GM21737 (cell line): Measurements from ENCODE around the gene CLTC.

Source experiments
- ATAC-seq: cut with Tn5 transposase; IDR thresholded peaks from one replicate; pipeline ENCODE4 v1.9.1; 2021; ENCODE audit warnings: mild to moderate bottlenecking, moderate library complexity; ENCODE audit not compliant: unreplicated experiment

CLTC gene

DNA sequence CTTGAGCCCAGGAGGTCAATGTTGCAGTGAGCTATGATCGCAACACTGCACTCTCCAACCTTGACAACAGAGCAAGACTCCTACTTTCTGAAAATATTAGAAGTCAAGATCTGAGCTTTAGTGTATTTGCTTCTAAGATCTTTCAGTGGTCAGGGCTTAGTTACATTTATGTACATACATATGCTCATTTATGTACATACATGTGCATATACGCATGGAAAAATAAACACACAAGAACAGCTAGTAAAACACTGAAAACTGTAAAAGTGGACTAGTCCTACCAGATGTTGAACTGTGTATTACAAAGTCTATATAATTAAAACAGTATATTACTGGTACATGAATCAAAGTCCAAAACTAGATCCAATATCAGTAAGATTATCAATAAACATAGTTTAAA lies 59.2 kb downstream of the CLTC start:
- ATAC-seq: no peak

GRCh38 chr17:59680314-59680713 lies 60.6 kb downstream of the CLTC start:
- no peak for ATAC-seq

DNA sequence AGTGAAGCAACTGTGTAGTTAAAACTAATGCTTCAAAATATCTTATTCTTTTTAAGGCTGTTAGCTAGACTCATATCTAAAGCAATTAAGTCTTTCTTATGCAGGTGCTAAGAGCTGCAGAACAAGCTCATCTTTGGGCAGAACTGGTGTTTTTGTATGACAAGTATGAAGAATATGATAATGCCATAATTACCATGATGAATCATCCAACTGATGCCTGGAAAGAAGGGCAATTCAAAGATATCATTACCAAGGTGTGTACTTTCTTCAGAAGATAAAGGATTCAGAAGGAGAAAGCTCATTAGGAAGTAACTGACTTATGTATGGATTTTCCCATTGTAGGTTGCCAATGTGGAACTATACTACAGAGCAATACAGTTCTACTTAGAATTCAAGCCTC lies 63.6 kb downstream of the CLTC start:
- ATAC-seq: no peak

DNA sequence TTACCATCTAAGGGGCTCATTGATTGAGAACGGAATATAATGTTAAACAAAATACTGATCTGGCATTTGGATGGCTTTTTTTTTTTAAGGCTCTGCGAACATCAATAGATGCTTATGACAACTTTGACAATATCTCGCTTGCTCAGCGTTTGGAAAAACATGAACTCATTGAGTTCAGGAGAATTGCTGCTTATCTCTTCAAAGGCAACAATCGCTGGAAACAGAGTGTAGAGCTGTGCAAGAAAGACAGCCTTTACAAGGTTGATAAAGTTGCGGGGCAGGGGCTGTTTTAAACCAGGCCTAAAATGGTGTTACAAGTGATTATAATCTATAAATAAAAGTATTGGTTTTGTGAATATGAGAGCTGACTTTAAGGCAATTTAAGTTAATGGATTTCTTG lies 65.3 kb downstream of the CLTC start:
- no peak for ATAC-seq

DNA sequence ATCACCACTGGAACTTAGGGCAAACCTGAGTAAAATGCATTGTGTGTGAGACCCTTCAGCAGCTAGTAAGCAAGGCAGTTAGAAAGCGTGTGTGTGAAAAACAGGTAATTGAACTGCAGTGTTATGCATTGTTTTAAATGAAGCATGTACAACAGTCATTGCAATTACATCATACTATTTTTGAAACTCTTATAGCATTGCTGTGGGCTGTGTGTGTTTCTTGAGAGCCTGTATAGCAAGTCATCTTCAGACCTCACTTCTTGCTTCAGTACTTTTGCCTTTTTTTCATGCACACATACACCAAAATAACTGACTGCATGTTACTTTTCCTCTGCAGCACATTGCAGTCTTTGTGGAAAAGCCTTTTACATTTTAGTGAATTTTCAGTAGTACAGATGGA lies 68.3 kb downstream of the CLTC start:
- ATAC-seq: no peak

DNA sequence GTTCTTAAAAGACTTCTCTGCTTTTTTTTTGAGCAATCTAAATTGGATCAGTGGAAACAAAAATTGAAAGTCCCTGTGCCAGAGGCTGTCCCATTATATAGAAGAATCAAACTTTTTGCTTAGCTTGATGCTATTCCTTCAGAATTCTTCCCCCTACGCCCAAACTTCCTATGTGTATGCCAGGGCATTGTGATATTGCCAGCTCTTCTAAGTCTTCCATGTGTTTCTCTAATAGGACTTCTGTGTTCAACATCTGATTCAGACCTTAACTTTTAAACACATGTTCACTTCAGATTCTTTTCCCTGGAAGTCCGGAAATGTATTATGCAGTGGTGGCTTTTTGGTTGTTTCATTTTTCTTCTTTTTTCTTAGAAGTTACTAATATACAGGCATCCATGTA lies 68.8 kb downstream of the CLTC start:
- no peak for ATAC-seq

GRCh38 chr17:59693582-59693981 lies 73.9 kb downstream of the CLTC start:
- ATAC-seq: no peak

GRCh38 chr17:59694344-59694743 lies 74.6 kb downstream of the CLTC start:
- no peak for ATAC-seq

GRCh38 chr17:59695945-59696681 lies 76.4 kb downstream of the CLTC start:
- ATAC-seq: no peak

DNA sequence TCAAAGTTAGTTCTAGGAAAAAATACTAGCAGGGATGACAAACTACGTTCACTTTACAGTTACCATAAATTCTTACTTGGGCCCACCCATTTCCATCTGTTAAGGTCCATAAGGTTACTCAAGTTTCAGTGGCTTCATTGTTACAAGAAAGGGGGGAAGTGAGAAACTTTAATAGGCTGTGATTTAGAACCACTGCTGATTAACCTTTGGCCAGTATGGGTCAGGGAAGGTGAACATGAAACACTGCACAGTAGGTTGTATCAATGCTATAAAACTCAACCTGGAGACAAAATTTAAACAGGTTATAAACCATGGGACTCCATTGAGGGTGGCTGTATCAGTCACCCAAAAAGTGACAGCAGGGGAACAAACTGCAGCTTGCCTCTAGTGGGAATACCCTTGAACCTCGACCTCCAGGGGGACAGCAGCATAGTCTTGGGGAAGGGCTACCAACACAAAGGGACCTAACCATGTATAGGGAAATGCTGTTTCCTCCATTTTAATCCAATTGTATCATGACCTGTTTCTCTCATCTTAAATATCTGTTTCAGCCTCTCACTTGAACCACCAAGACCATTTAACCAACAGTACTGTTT lies 77.1 kb downstream of the CLTC start:
- ATAC-seq: no peak

- ATAC-seq: no peak
These were observed 78.4 kb downstream of the CLTC start for GRCh38 chr17:59698143-59698542.

DNA sequence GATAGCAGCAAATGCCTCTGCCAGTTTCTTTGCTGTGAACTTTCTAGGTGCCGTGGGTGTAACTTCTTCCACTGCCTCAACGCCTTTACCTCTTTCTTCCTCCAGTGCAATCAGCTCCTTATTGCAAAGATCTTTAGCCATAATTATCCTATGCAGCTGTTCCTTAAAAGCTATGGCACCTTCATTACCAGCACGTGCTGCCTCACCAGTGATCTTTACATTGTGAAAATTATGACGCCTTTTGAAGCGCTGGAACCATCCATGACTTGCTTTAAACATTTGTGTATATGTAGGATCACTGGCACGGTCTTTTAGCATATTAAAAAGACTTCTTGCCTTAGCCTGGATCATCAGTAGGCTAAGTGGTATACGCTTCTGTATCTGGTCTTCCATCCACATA lies 79.5 kb downstream of the CLTC start:
- ATAC-seq: no peak

GRCh38 chr17:59699786-59700185 lies 80.1 kb downstream of the CLTC start:
- ATAC-seq: no peak

DNA sequence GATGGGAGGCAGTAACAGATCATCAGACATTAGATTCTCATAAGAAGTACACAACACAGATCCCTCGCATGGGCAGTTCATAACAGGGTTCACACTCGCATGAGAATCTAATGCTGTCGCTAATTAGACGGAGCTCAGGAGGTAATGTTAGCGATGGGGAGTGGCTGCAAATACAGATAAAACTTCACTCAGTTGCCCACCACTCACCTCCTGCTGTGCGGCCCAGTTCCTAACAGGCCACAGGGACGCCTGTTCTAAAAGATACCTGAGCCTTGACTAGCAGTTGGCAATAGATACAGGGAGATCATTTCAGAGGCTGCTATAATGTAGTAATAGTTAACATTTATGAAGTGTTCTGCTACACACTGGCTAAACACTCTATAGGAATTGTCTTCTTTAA lies 82.6 kb downstream of the CLTC start:
- no peak for ATAC-seq

DNA sequence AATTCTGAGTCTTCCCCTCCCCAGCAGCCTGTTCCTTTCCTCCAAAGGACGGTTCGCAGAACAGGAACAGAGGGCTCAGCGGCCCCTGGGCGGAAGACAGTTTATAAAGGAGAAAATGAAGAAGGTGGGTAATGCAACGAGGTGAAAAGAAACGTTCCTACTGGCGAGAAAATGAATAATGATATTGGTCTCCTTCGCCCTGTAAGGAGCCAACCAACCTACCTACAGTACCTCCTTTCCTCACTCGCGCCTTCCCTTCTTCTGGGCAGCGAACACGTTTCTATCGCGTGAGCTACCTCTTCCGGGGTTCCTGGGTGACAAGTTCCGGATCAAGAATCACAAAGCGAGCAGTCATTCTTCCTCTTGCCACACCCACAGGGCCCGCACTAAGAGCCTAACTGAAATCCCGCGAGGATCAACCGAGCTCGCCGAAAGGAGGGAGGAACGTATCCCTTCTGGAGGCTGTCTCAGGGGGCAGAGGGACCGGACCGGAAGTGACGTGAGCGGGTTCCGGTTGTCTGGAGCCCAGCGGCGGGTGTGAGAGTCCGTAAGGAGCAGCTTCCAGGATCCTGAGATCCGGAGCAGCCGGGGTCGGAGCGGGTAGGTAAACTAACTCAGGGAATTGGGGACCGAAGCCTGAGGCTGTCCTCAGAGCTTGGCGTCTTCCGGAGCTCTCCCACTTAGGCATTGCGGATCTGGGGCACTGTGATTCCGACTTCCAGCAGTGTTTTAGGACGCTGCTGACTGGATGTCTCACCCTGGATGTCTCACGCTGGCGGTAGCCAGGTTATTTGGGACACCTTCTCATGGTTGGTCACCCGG lies 87.7 kb downstream of the CLTC start, which contains the start of the genes PTRH2 and VMP1:
TSS of gene PTRH2 (minus strand) at position 282 of the 822 bp plus-strand sequence. CDS start 9,452 bp downstream, outside the sequence.
TSS of gene VMP1 (plus strand) at position 506 of the 822 bp plus-strand sequence. CDS start 23,793 bp downstream, outside the sequence.
- peak; percentile 96 for ATAC-seq

- no peak for ATAC-seq
These were observed 88.3 kb downstream of the CLTC start for GRCh38 chr17:59707971-59708430.

DNA sequence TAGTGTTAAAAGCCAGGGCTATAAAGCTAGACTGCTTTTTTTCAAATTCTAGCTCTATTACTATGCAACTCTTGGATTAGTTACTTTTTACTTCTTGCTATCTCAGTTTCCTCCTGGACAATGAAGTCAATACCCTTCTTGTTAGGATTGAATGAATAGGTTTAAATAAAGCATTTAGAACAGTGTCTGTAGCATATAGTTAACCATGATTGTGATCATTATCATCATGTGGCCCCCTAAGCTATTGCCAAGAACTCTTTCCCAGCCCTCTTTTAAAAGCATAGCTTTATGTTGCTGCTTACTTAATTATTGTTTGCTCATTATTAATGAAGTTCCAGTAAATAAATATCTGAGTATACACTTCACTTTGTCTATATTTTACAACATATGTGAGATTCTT lies 92.2 kb downstream of the CLTC start:
- no peak for ATAC-seq

DNA sequence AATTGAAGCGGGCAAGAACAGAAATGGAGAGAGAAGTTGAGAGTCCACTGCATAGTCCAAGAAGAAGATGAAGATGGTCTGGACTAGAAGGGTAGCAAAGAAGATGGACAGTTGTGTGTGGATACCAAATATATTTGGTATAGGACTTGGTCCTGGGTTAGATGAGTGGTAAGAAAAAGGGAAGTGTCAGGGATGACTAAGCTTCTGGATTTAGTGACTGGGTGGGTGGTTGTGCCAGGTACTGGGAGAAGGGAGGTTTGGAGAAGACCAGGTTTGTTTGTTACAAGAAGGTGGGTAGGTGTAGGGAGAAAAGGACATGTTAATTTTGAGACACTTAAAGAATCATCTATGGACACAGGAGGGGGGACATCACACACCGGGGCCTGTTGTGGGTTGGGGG lies 93.2 kb downstream of the CLTC start:
- ATAC-seq: no peak

DNA sequence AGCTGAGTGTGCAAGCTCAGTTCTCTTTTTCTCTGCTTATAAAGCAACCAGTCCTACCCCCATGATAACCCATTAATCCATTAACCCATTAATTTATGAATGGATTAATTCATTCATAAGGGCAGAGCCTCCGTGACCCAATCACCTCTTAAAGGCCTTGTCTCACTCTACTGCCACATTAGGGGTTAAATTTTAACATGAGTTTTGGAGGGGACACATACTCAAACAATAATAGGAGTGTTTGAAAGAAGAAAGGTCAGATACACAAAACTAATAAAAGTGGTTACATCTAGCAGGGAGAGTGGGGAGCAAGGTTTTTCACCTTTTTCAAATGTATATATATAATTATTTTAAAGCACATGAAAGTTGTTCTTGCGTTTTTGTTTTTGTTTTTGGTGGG lies 94.6 kb downstream of the CLTC start:
- no peak for ATAC-seq

DNA sequence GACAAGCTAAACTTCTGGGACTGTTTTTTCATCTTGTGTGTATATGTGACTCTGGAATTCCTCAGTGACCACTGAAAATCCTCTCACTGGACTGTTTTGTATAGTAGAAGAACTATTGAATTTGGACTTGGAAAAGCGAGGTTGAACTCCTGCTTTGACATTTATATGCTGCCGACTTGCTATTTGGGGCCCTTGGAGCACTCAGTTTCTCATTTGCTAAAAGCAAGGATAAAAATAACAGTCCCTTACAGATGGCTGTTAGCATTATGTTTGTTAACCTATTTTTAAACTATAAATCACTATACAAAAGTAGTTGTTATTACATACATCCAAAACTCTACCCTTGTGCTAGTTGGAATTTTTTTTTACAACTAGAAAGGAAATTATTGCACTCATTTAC lies 96.7 kb downstream of the CLTC start:
- no peak for ATAC-seq

- ATAC-seq: no peak
These were observed 99.8 kb downstream of the CLTC start for GRCh38 chr17:59719526-59719925.

DNA sequence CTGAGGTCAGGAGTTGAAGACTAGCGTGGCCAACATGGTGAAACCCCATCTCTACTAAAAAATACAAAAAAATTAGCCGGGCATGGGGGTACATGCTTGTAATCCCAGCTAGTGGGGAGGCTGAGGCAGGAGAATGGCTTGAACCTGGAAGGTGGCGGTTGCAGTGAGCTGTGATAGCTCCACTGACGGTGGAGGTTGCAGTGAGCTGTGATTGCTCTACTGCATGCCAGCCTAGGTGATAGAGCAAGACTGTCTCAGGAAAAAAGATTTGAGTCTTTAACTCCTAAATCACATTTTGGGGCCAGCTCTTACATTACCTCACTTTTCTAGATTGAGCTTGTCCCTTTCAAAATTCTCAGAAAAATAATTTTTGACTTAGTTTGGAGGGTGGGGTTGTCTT lies 102.9 kb downstream of the CLTC start:
- ATAC-seq: no peak
